Bronchial epithelial cell (primary cell): ENCODE results near the gene TRRAP. TPM values are rescaled to one million over a fixed set of nuclear protein-coding genes. Genes with fewer than 3 reads are reported as not detected.

Source experiments
- DNase-seq: peaks from one replicate; pipeline ENCODE4 v3.0.0-alpha.2; 2010; ENCODE audit warnings: low read depth
- FAIRE-seq: peaks from 2 replicates; lab custom pipeline; 2011; peaks lifted over from hg19 to GRCh38; lab: Jason Lieb, UNC
- H3K27me3 ChIP-seq: 2 replicates; pipeline ENCODE4 v1.5.1; 2011; ENCODE audit warnings: low read length; ENCODE audit not compliant: control insufficient read depth, insufficient read depth
- H3K36me3 ChIP-seq: 2 replicates; pipeline ENCODE4 v1.5.1; 2011; ENCODE audit warnings: low read length; ENCODE audit not compliant: control insufficient read depth, insufficient read depth
- H3K4me3 ChIP-seq: 2 replicates; pipeline ENCODE4 v1.5.1; 2011; ENCODE audit warnings: mild to moderate bottlenecking, low read depth, low read length, control low read depth
- CTCF ChIP-seq: IDR thresholded peaks from 2 replicates; pipeline ENCODE4 v1.5.1; 2011; ENCODE audit warnings: mild to moderate bottlenecking, moderate library complexity, low read length, control low read depth, inconsistent platforms; ENCODE audit not compliant: insufficient read depth, severe bottlenecking
- total RNA-seq: library from RNA; depleted of rRNA; stranded (reverse); fragments of >200 nt; gene quantifications from 2 replicates; pipeline ENCODE4 v1.2.1, GENCODE V29; 2014

Gene TRRAP
- total RNA-seq, 1 donor from 2014 or later = 8.2 TPM

GRCh38 chr7:98862716-98863420 is 15.5 kb upstream of the TRRAP start:
- FAIRE-seq (no peak), DNase-seq (no peak)
- Histone ChIP-seq H3K27me3 (no peaks in the 10 kb centered on the region), H3K36me3 (no peaks in the 10 kb centered on the region), H3K4me3 (no peak overlapping the region)
- TF ChIP-seq CTCF = no peak

GRCh38 chr7:98863601-98864000 is 14.7 kb upstream of the TRRAP start:
- no peak for TF ChIP-seq CTCF
- FAIRE-seq = no peak

GRCh38 chr7:98864731-98865453 is 13.4 kb upstream of the TRRAP start:
- no peak overlapping the region for H3K4me3 ChIP-seq
- FAIRE-seq (no peak), DNase-seq (no peak)
- TF ChIP-seq CTCF = no peak
- H3K36me3 ChIP-seq = no peaks in the 10 kb centered on the region
- peaks cover 9% of the 10 kb centered on the region for H3K27me3 ChIP-seq

More at GRCh38 chr7:98863601-98864000, 14.7 kb upstream of the TRRAP start:
- no peak for DNase-seq
- Histone ChIP-seq H3K27me3 (no peaks in the 10 kb centered on the region), H3K36me3 (no peaks in the 10 kb centered on the region), H3K4me3 (no peak overlapping the region)

GRCh38 chr7:98866351-98866750 is 12.0 kb upstream of the TRRAP start:
- DNase-seq (no peak), FAIRE-seq (no peak)
- Histone ChIP-seq H3K27me3 (peaks cover 13% of the 10 kb centered on the region), H3K4me3 (no peak overlapping the region), H3K36me3 (no peaks in the 10 kb centered on the region)
- no peak for TF ChIP-seq CTCF

GRCh38 chr7:98866765-98867164 is 11.6 kb upstream of the TRRAP start:
- Histone ChIP-seq H3K4me3 (no peak overlapping the region), H3K27me3 (peaks cover 13% of the 10 kb centered on the region), H3K36me3 (no peaks in the 10 kb centered on the region)
- DNase-seq (no peak), FAIRE-seq (no peak)
- TF ChIP-seq CTCF = no peak
